ENCODE measurements around the gene ZNF160.
"Not testable (repeated sequence)": the region's sequence is repeated elsewhere in the genome, so short reads cannot be mapped to it uniquely, and the experiment has no call there.

Gene ZNF160

DNA sequence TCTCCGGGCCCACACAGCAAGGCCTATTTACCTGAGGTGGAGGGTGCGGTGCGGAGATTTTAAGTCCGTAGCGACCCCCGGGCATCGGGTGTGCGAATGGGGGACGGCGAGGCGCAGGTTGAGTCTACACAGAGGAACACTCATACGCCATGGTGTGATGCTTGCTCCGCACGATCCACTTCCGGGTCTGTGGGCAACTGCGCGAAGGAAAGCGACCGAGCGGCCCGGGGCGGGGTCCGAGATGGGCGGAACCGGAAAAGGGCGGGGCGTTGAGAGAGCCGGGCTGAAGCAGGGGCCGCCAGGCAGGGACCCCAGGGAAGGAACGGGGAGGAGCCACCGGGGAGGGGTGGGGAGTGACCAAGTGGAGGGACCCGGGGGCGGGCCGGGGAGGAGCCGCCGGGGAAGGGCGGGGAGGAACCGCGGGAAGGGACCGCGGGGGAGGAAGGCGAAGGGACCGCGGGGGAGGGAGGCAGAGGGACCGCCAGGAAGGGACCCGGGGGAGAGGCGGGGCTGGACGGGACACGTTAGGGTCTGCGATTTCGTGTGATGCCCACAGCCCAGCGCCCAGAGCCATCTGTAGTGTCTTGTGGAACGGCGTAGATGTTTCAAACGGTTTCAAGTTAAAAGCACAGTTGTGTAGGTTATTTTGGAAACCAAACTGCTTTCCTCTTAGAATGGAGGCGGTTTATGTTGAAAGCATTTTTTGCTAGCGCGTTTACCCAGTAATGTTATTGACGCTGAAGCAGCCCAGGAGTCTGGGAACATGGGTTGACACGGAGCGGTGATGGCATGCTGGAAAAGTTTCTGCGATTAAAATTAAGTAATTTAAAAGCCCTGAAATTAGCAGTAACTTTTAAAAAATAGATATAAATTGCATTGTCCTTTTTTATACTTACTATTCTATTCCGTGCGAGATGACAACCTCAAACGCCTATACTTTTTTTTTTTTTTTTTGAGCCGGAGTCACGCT lies at the start of gene ZNF160:
TSS of gene ZNF160 (minus strand) at position 189 of the 970 bp plus-strand sequence. CDS start 17,146 bp downstream, outside the sequence.
- peak; percentile 80 to 99 (median 97) for DNase-seq

GRCh38 chr19:53147645-53148044 lies 44.4 kb upstream of the ZNF160 start:
- no peak for DNase-seq

DNA sequence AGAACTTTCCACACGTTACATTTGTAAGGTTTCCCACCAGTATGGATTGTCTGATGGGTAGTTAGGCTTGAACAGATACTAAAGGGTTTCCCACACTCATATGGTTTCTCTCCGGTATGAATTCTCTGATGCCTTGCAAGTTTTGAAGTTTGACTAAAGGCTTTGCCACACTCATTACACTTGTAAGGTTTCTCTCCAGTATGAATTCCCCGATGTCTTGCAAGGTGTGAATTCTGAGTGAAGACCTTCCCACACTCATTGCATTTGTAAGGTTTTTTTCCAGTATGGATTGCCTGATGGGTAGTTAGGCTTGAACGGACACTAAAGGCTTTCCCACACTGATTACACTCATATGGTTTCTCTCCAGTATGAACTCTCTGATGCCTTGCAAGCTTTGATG lies 37.1 kb upstream of the ZNF160 start:
- no peak for DNase-seq

- no peak for DNase-seq
Observed at GRCh38 chr19:53136432-53136831, 33.2 kb upstream of the ZNF160 start.

DNA sequence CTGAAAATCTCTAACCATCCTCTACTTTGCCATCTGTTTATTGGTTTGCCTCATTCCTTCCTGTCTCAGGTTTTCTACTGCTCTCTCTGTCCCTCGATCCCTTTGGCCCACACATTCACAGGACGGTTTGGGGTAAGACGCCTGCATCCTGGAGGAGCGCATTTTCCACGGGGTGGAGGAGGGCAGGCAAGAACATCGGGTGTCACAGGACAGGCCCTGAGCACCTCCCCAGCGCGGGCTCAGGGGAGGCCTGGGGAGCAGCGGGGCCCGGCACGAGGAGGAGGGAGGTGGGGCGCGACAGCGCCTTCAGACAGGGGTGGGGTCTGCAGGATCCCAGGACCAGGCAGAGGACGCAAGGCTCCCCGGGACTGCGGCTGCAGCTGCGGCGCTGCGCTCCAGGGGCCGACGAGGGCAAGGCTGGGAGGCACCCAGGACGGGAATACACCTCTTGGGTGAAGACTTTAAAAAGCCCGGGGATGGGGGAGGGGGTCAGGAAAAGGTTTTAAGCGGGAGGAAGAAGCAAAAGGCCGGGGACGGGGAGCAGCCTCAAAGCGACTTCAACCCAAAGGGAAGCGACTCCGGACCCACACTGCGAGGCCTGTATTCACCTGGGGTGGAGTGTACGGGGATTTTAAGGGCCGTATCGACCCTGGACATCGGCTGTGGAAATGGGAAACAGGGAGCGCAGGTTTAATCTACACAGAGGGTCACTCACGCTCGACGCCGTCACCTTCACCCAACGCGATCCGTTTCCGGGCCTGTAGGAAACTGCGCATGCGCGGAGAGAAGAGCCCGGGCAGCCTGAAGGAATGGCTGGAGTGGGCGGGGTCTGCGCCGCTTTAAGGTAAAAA lies 29.1 kb upstream of the ZNF160 start, which contains the start of gene ZNF415:
TSS of gene ZNF415 (minus strand) at position 770 of the 851 bp plus-strand sequence. CDS start 10,234 bp downstream, outside the sequence.
- DNase-seq, result peak in 54 of 56 donors; percentile 30 to 92 (median 71)

- peak in 24 of 56 donors; percentile 1 to 50 (median 22) for DNase-seq
Observed at GRCh38 chr19:53131727-53132126, 28.5 kb upstream of the ZNF160 start.

GRCh38 chr19:53131085-53131590 lies 27.9 kb upstream of the ZNF160 start:
- DNase-seq, result peak in 1 of 56 donors; percentile 1

- peak in 11 of 56 donors; percentile 2 to 20 (median 10) for DNase-seq
Observed at GRCh38 chr19:53130506-53130905, 27.3 kb upstream of the ZNF160 start.

GRCh38 chr19:53126733-53127526 lies 23.7 kb upstream of the ZNF160 start:
- DNase-seq, result not testable (repeated sequence)

DNA sequence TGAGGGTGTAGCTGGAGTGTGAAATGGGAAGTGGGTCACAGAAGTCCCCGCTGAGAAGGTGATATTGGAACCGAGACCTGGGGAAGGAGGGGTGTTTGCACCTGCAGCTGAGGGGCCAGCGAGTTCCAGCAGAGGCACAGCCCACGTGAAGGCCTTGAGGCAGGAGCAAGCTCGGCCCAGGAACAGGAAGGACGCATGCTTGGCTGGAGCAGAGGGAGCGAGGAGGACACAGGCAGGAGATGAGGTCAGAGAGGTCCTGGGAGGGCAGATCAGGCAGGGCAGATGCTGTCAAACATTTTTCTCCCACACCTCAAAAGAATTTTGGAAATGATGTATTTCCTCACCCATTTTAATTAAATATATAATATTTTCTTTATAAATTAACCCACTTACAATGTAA lies 20.2 kb upstream of the ZNF160 start:
- no peak for DNase-seq

DNA sequence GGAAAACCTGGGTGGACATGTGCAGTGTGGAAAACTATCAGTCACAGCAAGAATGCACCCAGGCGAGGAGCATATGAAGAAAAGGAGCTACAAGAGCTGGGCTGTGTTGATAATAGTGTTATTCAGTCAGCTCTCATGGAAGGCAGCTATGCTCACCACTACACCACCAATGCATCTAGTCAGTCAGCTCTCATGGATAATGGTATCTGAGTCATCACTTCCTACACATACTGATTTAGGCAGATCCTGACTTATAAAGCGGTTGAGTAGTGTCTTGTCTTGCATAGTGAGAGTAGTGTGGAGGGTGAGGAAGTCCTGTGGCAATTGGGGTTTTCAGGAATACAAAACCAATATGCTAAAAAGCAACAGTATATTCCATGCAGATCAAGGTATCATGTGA lies 9.1 kb upstream of the ZNF160 start:
- DNase-seq, result peak in 7 of 56 donors; percentile 5 to 40 (median 17)

DNA sequence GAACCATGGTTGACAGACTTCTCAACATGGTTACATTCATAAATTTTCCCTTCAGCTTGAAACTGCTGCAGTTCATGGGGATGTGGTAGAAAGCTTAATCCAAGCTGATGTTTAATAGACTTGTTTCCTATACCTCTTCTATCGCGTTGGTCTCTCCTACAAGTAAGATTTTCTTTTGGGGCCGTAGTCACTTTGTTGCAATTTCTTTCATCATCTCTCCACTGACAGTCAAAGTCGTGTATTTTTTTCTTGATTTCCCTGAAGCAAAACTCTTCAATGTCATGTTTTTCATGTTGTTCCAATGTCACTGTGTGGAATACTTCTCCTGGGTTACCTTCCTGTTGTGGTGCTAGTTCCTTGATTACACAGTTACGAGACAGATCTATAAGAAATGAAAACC lies 6.3 kb upstream of the ZNF160 start:
- no peak for DNase-seq

DNA sequence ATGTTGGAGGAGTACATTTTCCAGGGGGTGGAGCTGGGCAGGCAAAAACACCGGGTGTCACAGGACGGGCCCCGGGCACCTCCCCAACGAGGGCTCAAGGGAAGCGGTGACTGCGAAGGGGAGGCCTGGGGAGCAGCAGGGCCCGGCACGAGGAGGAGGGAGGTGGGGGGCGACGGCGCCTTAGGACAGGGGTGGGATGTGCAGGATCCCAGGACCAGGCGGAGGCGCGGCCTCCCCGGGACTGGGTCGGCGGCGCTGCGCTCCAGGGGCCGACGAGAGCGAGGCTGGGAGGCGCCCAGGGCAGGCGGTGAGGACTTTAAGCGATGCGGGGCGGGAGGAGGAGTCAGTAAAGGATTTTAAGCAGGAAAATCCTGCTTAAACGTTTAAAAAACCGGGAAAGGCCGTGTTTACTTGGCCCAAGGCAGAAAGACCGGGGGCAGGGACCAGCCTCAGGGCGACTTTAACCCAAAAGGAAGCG lies 427 bp downstream of the ZNF160 start:
- DNase-seq, result peak in 17 of 56 donors; percentile 13 to 54 (median 42)

DNA sequence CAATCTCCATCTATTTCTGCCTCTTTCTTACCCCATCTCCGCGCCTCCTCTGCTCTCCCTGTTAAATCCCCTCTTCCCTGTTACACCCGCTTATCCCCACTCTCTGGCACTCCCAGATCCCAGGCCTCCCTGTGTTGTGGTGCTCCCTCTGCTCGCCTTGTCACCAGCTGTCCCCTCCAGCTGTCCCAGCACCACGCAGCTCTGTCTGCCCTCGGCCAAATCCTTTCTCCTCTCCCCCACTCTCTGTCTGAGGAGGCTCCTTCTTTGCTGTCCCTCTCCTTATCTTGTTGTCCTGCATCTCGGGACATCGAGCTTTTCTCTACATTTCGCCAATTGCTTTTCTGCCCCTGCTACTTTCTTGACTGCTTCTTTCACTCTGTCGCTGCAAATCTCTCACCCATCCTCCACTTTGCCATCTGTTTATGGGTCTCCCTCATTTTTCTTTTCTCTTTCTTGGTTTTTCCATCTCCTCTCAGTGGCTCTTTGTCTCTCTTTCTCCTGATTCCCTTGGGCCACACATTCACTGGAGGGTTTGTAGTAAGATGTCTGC lies 941 bp downstream of the ZNF160 start:
- peak in 4 of 56 donors; percentile 2 to 24 (median 12) for DNase-seq

GRCh38 chr19:53101518-53101917 lies 1.7 kb downstream of the ZNF160 start:
- no peak for DNase-seq

- not testable (repeated sequence) for DNase-seq
Observed at GRCh38 chr19:53098570-53098969, 4.7 kb downstream of the ZNF160 start.

GRCh38 chr19:53096982-53097690 lies 6.1 kb downstream of the ZNF160 start:
- DNase-seq, result not testable (repeated sequence)

DNA sequence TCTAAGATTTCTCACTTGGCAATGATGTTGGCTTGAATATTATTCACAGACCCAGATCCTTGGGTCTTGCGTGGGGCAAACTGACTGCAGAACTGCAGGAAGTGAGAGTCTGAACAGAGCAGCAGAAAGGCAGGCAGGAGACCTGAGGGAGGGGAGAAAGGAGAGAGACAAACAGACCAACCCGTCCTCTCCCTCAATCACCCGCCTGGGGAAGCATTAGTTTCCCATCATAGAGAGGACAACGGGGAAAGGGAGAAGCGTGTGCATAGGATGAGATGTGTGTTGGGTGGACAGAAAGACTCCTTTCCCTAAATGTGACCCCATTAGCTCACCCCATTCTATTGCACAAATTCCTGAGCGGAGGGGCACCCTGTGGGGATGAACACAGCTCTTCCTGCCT lies 6.6 kb downstream of the ZNF160 start:
- DNase-seq, result not testable (repeated sequence)
